Hepatocyte (in vitro differentiated cells): ENCODE results near the gene FXR2. TPM values are rescaled to one million over a fixed set of nuclear protein-coding genes. Genes with fewer than 3 reads are reported as not detected.
A peak's percentile ranks its signal among the peaks of the same experiment; 100 is the strongest.

ENCODE experiments used
- DNase-seq: peaks from one replicate; pipeline ENCODE4 v3.0.0-alpha.2; 2016; ENCODE audit warnings: low spot score
- H2AFZ ChIP-seq: fragments of 200-600 bp; sonication (generic); 2 replicates; pipeline ENCODE4 v1.6.0; 2016; ENCODE audit warnings: antibody characterized with exemption, mild to moderate bottlenecking
- H3K27ac ChIP-seq: fragments of 200-600 bp; sonication (generic); 2 replicates; pipeline ENCODE4 v1.5.1; 2016; ENCODE audit warnings: mild to moderate bottlenecking
- H3K27me3 ChIP-seq: fragments of 200-600 bp; sonication (generic); 2 replicates; pipeline ENCODE4 v1.6.1; 2016
- H3K36me3 ChIP-seq: fragments of 200-600 bp; sonication (generic); replicated peaks from 2 replicates; pipeline ENCODE4 v1.5.1; 2016; ENCODE audit warnings: low read depth; ENCODE audit not compliant: insufficient read depth
- H3K4me1 ChIP-seq: fragments of 200-600 bp; sonication (generic); 2 replicates; pipeline ENCODE4 v1.5.1; 2016; ENCODE audit warnings: mild to moderate bottlenecking, moderate library complexity; ENCODE audit not compliant: insufficient read depth
- H3K4me2 ChIP-seq: fragments of 200-600 bp; sonication (generic); 2 replicates; pipeline ENCODE4 v1.6.0; 2016
- H3K4me3 ChIP-seq: fragments of 200-600 bp; sonication (generic); 2 replicates; pipeline ENCODE4 v1.5.1; 2016; ENCODE audit warnings: mild to moderate bottlenecking
- H3K79me2 ChIP-seq: fragments of 200-600 bp; sonication (generic); 2 replicates; pipeline ENCODE4 v1.6.0; 2017; ENCODE audit warnings: mild to moderate bottlenecking
- H3K9me2 ChIP-seq: fragments of 200-600 bp; sonication (generic); replicated peaks from 2 replicates; pipeline ENCODE4 v1.6.0; 2017; ENCODE audit warnings: mild to moderate bottlenecking; ENCODE audit not compliant: insufficient read depth
- H3K9me3 ChIP-seq: fragments of 200-600 bp; sonication (generic); 2 replicates; pipeline ENCODE4 v1.5.1; 2016; ENCODE audit warnings: low read depth, mild to moderate bottlenecking
- H4K20me1 ChIP-seq: fragments of 200-600 bp; sonication (generic); 2 replicates; pipeline ENCODE4 v1.6.0; 2016; ENCODE audit warnings: mild to moderate bottlenecking; ENCODE audit not compliant: insufficient read depth, poor library complexity, severe bottlenecking
- CTCF ChIP-seq: fragments of 200-600 bp; sonication (generic); IDR thresholded peaks from 2 replicates; pipeline ENCODE4 v1.5.1; 2016; ENCODE audit warnings: antibody characterized with exemption, mild to moderate bottlenecking; ENCODE audit not compliant: poor library complexity
- EZH2 ChIP-seq: fragments of 200-600 bp; sonication (generic); IDR thresholded peaks from 2 replicates; pipeline ENCODE4 v1.6.1; 2016; ENCODE audit warnings: antibody characterized with exemption, mild to moderate bottlenecking, borderline replicate concordance
- EZH2phosphoT487 ChIP-seq: fragments of 200-600 bp; sonication (generic); IDR thresholded peaks from one replicate; pipeline ENCODE4 v1.6.1; 2018; ENCODE audit warnings: antibody characterized with exemption, mild to moderate bottlenecking, low read depth, moderate library complexity; ENCODE audit not compliant: unreplicated experiment, severe bottlenecking
- WGBS: methylation state at CpG from one replicate; pipeline ENCODE4 v1.1.6; 2016; ENCODE audit warnings: low lambda C conversion rate; ENCODE audit errors: missing lambda C conversion rate; 5-methylcytosine and 5-hydroxymethylcytosine counted together
- polyA plus RNA-seq: library from polyadenylated mRNA; unstranded; fragments of >200 nt; fragmentation: Nextera tagmentation; extraction: Ambion mirVana; gene quantifications from 2 replicates; pipeline ENCODE4 v1.2.1, GENCODE V29; 2016
- total RNA-seq: library from RNA; depleted of rRNA; stranded (reverse); fragments of >200 nt; gene quantifications from 2 replicates; pipeline ENCODE4 v1.2.3, GENCODE V29; 2014

The FXR2 gene
- total and polyA plus RNA-seq, 2 experiments from 2014 or later = 33.0 to 41.6 TPM

GRCh38 chr17:7613769-7614424, 800 bp downstream of the FXR2 start:
- peaks cover 53% of the 10 kb centered on the region for H3K79me2 ChIP-seq
- peaks cover 33% of the 10 kb centered on the region for H4K20me1 ChIP-seq
- 7% methylated on average over 18 of the region's 20 CpGs for WGBS
- no peaks in the 10 kb centered on the region for H3K27me3 ChIP-seq
- peaks cover 10% of the 10 kb centered on the region for H3K4me1 ChIP-seq
- peak overlapping the region; percentile 65 for H3K4me3 ChIP-seq
- H3K4me2 ChIP-seq = peak overlapping the region; percentile 92
- no peaks in the 10 kb centered on the region for H3K9me2 ChIP-seq
- no peak overlapping the region for H2AFZ ChIP-seq
- DNase-seq = no peak
- H3K36me3 ChIP-seq = no peaks in the 10 kb centered on the region
- H3K9me3 ChIP-seq = no peaks in the 10 kb centered on the region
- TF ChIP-seq EZH2 (no peak), EZH2phosphoT487 (no peak), CTCF (no peak)
- H3K27ac ChIP-seq = peak overlapping the region; percentile 71

- Histone ChIP-seq H3K4me1 (peaks cover 10% of the 10 kb centered on the region), H2AFZ (no peak overlapping the region), H3K79me2 (peaks cover 69% of the 10 kb centered on the region), H4K20me1 (peaks cover 47% of the 10 kb centered on the region), H3K4me3 (no peak overlapping the region), H3K9me3 (no peaks in the 10 kb centered on the region), H3K27ac (no peak overlapping the region), H3K4me2 (peak overlapping the region; percentile 92), H3K27me3 (no peaks in the 10 kb centered on the region), H3K36me3 (no peaks in the 10 kb centered on the region), H3K9me2 (no peaks in the 10 kb centered on the region)
- TF ChIP-seq EZH2 (no peak), EZH2phosphoT487 (no peak), CTCF (no peak)
- no peak for DNase-seq
- 94% methylated on average over 1 of the region's 1 CpG for WGBS
These were observed 2.4 kb downstream of the FXR2 start for GRCh38 chr17:7612294-7612640.

- Histone ChIP-seq H3K27me3 (no peaks in the 10 kb centered on the region), H2AFZ (no peak overlapping the region), H3K4me3 (no peak overlapping the region), H3K79me2 (peaks cover 74% of the 10 kb centered on the region), H3K9me2 (no peaks in the 10 kb centered on the region), H3K36me3 (no peaks in the 10 kb centered on the region), H4K20me1 (peaks cover 48% of the 10 kb centered on the region), H3K4me2 (peak overlapping the region; percentile 92), H3K4me1 (peaks cover 10% of the 10 kb centered on the region), H3K27ac (no peak overlapping the region), H3K9me3 (no peaks in the 10 kb centered on the region)
- WGBS = 63% methylated on average over 3 of the region's 3 CpGs
- TF ChIP-seq CTCF = no peak
- no peak for TF ChIP-seq EZH2phosphoT487
- no peak for TF ChIP-seq EZH2
- no peak for DNase-seq
These were observed 2.9 kb downstream of the FXR2 start for GRCh38 chr17:7611635-7612293.
